Immature natural killer cell (primary cell): ENCODE data around the gene SLC25A22. TPM values are rescaled to one million over a fixed set of nuclear protein-coding genes. Genes with fewer than 3 reads are reported as not detected.

ENCODE experiments used
- DNase-seq, 3 donors: peaks; one replicate each; pipeline ENCODE4 v3.0.0; 2022; ENCODE audit warnings: mixed read lengths in 1 of 3
- H3K27ac Mint-ChIP-seq, 6 donors: one replicate each; pipeline ENCODE4 v1.8.0; 2020; ENCODE audit warnings: mixed read lengths in 6 of 6, mild to moderate bottlenecking in 5 of 6, inconsistent platforms in 4 of 6, moderate library complexity in 3 of 6
- H3K27me3 Mint-ChIP-seq, 3 donors: one replicate each; pipeline ENCODE4 v1.8.0; 2020 to 2021; ENCODE audit warnings: low read depth in 3 of 3, mild to moderate bottlenecking in 3 of 3, mixed read lengths in 3 of 3, moderate library complexity in 3 of 3, inconsistent platforms in 1 of 3
- H3K36me3 Mint-ChIP-seq, 3 donors: one replicate each; pipeline ENCODE4 v1.8.0; 2020; ENCODE audit warnings: mixed read lengths in 3 of 3, inconsistent platforms in 2 of 3, mild to moderate bottlenecking in 2 of 3
- H3K4me1 Mint-ChIP-seq, 2 donors: one replicate each; pipeline ENCODE4 v1.8.0; 2020; ENCODE audit warnings: inconsistent platforms in 2 of 2, mild to moderate bottlenecking in 2 of 2, mixed read lengths in 2 of 2, moderate library complexity in 1 of 2
- H3K4me3 Mint-ChIP-seq, 5 donors: one replicate each; pipeline ENCODE4 v1.8.0; 2020; ENCODE audit warnings: mild to moderate bottlenecking in 5 of 5, mixed read lengths in 5 of 5, inconsistent platforms in 3 of 5, moderate library complexity in 3 of 5
- H3K9me3 Mint-ChIP-seq, 6 donors: one replicate each; pipeline ENCODE4 v1.8.0; 2020; ENCODE audit warnings: mild to moderate bottlenecking in 6 of 6, mixed read lengths in 6 of 6, inconsistent platforms in 4 of 6, moderate library complexity in 3 of 6
- polyA plus RNA-seq, 3 donors: library from polyadenylated mRNA; unstranded; fragments of 300-500 nt; fragmentation: Illumina TruSeq; gene quantifications; one replicate each; pipeline ENCODE4 v1.2.3, GENCODE V29; 2021

Gene SLC25A22
- polyA plus RNA-seq, result 10 to 100 TPM in 1 of 3 donors, 1 to 10 TPM in 2; 5.2 to 14.9 (median 7.7) TPM

DNA sequence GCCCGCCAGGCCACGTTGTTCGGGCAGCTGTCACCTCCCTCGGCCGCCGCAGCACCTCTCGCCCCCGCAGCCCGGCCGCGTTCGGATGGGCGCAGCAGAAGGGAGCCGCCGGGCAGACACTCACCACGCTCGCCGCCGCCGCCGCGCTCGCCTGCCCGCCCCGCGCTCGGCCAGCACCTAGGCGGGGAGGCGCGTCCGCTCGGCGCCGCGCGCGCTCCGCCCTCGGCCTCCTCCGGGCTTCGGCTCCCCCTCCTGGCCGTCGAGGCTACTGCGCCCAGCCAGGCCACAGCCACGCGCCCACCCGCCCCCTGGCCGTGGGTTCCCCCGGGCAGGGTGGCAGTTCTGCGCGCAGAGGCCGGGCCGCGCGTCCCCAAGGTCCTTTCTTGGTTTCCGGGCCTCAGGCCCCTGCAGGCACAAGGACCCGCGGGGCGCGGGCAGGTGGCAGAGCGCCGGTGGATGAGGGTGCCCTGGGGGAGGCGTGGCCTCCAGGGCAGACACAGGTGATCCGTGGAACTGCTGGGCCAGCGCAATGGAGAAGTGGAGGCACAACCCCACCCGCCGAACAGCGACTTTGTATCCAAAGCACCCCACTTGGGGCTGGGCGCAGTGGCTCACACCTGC is at the start of gene SLC25A22:
SLC25A22 (minus strand) TSS at position 189 of the 621 bp plus-strand sequence. CDS start 3,275 bp downstream, outside the sequence.
- Mint-ChIP-seq H3K36me3 (no peaks in the 10 kb centered on the region), H3K27ac (peak within 1 kb of the TSS; percentile 92 to 97 (median 94)), H3K4me1 (peaks cover 10 to 15% of the 10 kb centered on the region in 2 donors), H3K27me3 (peaks cover 0 to 5% (median 5%) of the 10 kb centered on the region in 3 donors), H3K4me3 (peak within 1 kb of the TSS; percentile 90 to 95 (median 92)), H3K9me3 (no peaks in the 10 kb centered on the region)
- DNase-seq, result peak; percentile 87 to 89 (median 88)

GRCh38 chr11:847876-848275 is 49.8 kb upstream of the SLC25A22 start:
- Mint-ChIP-seq H3K9me3 (peaks cover 0 to 1% (median 0%) of the 10 kb centered on the region in 6 donors), H3K4me3 (no peak overlapping the region), H3K27ac (no peak overlapping the region), H3K36me3 (no peaks in the 10 kb centered on the region), H3K27me3 (peaks cover 0 to 10% (median 7%) of the 10 kb centered on the region in 3 donors), H3K4me1 (peaks cover 5 to 13% of the 10 kb centered on the region in 2 donors)
- DNase-seq, result no peak

- H3K4me1 Mint-ChIP-seq, result peaks cover 5 to 13% of the 10 kb centered on the region in 2 donors
- no peak overlapping the region for H3K4me3 Mint-ChIP-seq
- DNase-seq, result no peak
These were observed 48.5 kb upstream of the SLC25A22 start for GRCh38 chr11:846496-847098.

DNA sequence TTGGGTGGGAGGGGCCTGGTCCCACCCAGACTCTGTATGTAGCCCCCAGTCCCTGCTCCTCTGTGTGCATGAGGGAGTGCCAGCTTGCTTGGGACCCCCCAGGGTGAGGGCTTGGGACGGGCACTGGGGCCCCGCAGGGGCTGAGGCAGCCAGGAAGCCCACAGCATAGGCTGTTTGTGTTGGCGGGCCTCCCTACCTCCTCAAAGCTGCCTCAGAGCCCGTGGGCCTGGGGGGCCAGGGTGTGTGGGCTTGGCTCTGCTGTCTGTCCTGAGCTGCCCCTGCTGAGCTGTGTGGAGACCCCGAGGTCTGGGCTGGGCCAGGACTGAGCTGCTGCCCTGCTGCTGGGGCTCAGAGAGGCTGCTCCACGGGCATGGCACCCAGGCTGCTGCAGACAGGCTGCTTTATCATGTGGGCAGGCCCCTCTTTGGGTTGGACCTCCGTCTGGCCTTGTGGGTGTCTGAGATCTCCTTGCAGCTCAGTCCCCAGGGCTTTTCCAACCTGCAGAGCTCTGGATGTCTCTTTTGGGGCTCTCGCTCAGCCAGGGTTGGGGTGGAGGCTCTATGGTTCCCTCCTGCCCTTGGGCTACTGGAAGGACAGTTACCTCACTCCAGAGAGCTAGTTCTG is 47.9 kb upstream of the SLC25A22 start:
- DNase-seq, result no peak
- H3K36me3 Mint-ChIP-seq, result no peaks in the 10 kb centered on the region
- peaks cover 8 to 18% of the 10 kb centered on the region in 2 donors for H3K4me1 Mint-ChIP-seq
- no peak overlapping the region for H3K4me3 Mint-ChIP-seq
- no peaks in the 10 kb centered on the region for H3K9me3 Mint-ChIP-seq
- no peak overlapping the region for H3K27ac Mint-ChIP-seq
- H3K27me3 Mint-ChIP-seq, result peaks cover 1 to 8% (median 7%) of the 10 kb centered on the region in 3 donors

More at GRCh38 chr11:846496-847098, 48.5 kb upstream of the SLC25A22 start:
- H3K27ac Mint-ChIP-seq, result peak overlapping the region in 1 of 6 donors; percentile 65
- H3K9me3 Mint-ChIP-seq, result no peaks in the 10 kb centered on the region
- H3K36me3 Mint-ChIP-seq, result no peaks in the 10 kb centered on the region
- peaks cover 1 to 8% (median 7%) of the 10 kb centered on the region in 3 donors for H3K27me3 Mint-ChIP-seq

DNA sequence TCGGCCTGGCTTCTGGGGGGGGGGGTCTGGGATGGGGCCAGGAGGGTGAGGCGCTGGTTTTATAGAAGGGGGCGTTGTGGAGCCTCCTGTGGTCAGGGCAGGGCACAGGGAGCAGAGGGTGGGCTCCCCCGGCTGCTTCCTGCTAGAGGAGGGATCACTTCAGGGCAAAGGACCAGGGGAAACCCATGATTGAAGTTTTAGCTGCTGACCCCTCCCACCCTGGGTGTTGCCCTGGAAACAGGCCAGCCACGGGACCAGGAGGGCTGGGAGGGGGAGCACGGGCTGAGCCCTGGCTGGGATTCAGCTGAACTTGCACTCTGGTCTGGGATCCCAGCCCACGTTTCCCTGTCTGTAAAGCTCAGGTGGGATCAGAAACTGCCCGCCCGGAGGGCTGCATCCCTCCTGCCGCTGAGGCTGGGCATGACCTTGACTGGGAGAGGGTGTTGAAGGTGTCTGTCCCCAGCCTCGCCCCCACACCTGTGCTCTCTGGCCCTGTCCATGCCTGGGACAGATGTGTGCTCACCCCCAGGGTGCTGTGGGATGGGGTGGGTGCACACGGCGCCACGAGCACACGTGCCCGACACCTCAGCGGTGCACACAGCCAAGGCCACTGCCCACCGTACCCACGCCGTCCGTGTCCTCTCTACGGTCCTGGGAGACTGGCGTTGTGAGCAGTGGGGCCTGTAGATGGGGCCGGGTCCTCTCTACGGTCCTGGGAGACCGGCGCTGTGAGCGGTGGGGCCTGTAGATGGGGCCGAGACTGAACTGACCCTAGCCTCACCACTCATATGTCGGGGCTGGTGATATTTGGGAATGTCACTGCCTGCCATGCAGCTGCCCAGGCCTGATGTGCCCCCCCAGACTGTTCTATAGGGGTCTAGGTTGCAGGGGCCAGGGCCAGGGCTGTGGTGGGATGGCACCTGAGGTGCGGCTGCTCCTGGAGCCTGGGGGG is 46.9 kb upstream of the SLC25A22 start:
- peaks cover 18 to 28% of the 10 kb centered on the region in 2 donors for H3K4me1 Mint-ChIP-seq
- H3K27ac Mint-ChIP-seq, result peak overlapping the region in 1 of 6 donors; percentile 45
- H3K9me3 Mint-ChIP-seq, result no peaks in the 10 kb centered on the region
- H3K36me3 Mint-ChIP-seq, result no peaks in the 10 kb centered on the region
- H3K27me3 Mint-ChIP-seq, result peaks cover 1 to 8% (median 7%) of the 10 kb centered on the region in 3 donors
- DNase-seq, result no peak
- peak overlapping the region in 3 of 5 donors; percentile 17 to 42 (median 21) for H3K4me3 Mint-ChIP-seq

GRCh38 chr11:843818-844692 is 46.0 kb upstream of the SLC25A22 start:
- DNase-seq, result peak in 2 of 3 donors; percentile 39 to 46

DNA sequence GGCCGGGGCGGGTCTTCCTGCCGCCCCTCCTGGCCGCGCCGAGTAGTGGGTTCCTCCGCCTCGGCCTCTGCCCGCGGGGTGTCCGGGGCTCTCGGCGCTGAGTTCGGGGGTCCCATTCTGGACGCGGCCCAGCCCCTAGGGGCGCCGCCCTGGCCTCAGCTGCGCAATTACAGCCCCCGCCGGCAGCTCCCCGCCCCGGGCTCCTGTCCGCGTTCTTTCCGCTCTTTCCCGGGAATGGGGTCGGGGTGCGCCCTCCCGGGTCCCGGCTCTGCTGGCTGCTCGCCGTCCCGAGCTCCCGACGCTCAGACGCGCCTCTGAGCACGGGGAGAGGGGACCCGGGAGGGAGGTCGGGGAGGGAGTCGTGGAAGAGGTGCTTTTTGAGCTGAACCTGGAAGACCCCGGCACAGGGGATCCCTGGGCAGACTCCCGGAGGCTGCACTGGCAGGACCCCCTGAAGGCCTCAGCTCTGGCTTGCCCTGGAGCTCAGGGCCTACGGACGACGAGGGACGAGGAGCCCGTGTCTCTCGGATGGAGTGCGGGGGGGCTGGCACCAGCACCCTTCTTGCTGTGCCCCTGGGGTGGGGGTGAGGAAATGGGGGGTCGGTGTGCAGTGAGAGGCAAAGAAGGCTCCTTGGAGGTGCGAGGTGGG is 45.1 kb upstream of the SLC25A22 start:
- DNase-seq, result no peak
- Mint-ChIP-seq H3K4me3 (peak overlapping the region; percentile 68 to 84 (median 78)), H3K4me1 (peaks cover 19 to 28% of the 10 kb centered on the region in 2 donors), H3K27ac (peak overlapping the region in 4 of 6 donors; percentile 35 to 79 (median 66)), H3K36me3 (no peaks in the 10 kb centered on the region), H3K9me3 (no peaks in the 10 kb centered on the region), H3K27me3 (peaks cover 3 to 8% (median 7%) of the 10 kb centered on the region in 3 donors)

More at GRCh38 chr11:843818-844692, 46.0 kb upstream of the SLC25A22 start:
- Mint-ChIP-seq H3K9me3 (no peaks in the 10 kb centered on the region), H3K4me3 (peak overlapping the region; percentile 68 to 84 (median 78)), H3K27me3 (peaks cover 3 to 8% (median 7%) of the 10 kb centered on the region in 3 donors), H3K4me1 (peaks cover 18 to 29% of the 10 kb centered on the region in 2 donors), H3K36me3 (no peaks in the 10 kb centered on the region), H3K27ac (peak overlapping the region in 4 of 6 donors; percentile 35 to 79 (median 66))

DNA sequence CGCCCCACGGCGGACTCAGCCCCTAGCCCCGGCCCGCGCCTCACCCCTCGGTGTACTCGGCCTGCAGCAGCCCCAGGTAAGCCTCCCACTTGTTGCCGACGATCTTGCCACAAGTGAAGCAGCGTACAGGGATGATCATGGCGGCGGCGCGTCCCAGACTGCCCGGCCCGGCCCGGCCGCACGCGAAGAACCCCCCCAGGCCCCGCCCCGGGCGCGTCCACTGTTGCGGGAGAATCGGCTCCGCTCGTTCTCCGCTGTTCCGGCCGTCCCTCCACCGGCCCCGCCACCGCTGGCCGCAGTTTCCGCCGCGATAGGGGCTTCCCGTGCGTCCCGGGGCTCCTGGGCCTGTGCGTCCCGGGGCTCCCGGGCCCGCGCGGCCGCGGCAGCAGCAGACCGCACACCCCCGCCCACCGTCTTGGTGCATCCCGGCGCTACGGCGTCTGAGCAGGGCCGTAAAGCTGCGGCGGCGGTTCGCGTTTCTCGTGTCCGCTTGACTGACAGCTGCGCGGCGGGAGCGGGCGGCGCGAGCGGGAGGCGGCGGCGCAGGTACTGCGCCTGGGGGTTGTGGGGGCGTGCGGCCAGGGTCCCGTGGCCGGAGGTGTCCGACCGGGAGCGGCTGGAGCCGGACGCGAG is 44.4 kb upstream of the SLC25A22 start, which contains the start of the genes POLR2L and TSPAN4:
POLR2L (minus strand) TSS at position 160 of the 633 bp plus-strand sequence; CDS start at position 139, 21 bp downstream.
TSPAN4 (plus strand) TSS at position 483 of the 633 bp plus-strand sequence. CDS start 7,453 bp downstream, outside the sequence.
- DNase-seq, result peak; percentile 86 to 87 (median 87)
- H3K27me3 Mint-ChIP-seq, result peaks cover 3 to 8% (median 7%) of the 10 kb centered on the region in 3 donors
- H3K4me1 Mint-ChIP-seq, result peaks cover 27 to 36% of the 10 kb centered on the region in 2 donors
- no peaks in the 10 kb centered on the region for H3K9me3 Mint-ChIP-seq
- H3K36me3 Mint-ChIP-seq, result no peaks in the 10 kb centered on the region
- peak within 1 kb of the TSS; percentile 55 to 82 (median 68) for H3K27ac Mint-ChIP-seq
- H3K4me3 Mint-ChIP-seq, result peak within 1 kb of the TSS; percentile 85 to 89 (median 87)

DNA sequence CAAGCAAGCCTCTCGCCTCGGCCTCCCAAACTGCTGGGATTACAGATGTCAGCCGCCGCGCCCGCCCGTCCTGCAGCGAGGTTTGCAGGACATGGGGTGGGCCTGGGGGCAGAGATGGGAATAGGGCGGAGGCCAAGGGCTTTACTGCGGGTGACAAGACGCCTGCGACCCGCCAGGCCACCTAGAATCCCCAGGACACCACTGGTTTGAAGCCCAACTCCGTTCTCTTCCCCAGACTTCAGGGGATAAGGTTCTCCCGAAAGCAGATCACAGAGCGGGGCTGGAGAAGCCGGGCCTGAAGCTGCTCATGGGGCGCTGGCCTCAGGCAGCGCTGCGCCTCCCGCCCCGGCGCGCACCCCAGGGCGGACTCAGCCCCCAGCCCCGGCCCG is 43.9 kb upstream of the SLC25A22 start:
- Mint-ChIP-seq H3K4me3 (peak overlapping the region; percentile 85 to 89 (median 87)), H3K36me3 (no peaks in the 10 kb centered on the region), H3K4me1 (peaks cover 30 to 40% of the 10 kb centered on the region in 2 donors), H3K27ac (peak overlapping the region in 5 of 6 donors; percentile 60 to 82 (median 64)), H3K9me3 (no peaks in the 10 kb centered on the region), H3K27me3 (peaks cover 3 to 8% (median 7%) of the 10 kb centered on the region in 3 donors)
- no peak for DNase-seq

DNA sequence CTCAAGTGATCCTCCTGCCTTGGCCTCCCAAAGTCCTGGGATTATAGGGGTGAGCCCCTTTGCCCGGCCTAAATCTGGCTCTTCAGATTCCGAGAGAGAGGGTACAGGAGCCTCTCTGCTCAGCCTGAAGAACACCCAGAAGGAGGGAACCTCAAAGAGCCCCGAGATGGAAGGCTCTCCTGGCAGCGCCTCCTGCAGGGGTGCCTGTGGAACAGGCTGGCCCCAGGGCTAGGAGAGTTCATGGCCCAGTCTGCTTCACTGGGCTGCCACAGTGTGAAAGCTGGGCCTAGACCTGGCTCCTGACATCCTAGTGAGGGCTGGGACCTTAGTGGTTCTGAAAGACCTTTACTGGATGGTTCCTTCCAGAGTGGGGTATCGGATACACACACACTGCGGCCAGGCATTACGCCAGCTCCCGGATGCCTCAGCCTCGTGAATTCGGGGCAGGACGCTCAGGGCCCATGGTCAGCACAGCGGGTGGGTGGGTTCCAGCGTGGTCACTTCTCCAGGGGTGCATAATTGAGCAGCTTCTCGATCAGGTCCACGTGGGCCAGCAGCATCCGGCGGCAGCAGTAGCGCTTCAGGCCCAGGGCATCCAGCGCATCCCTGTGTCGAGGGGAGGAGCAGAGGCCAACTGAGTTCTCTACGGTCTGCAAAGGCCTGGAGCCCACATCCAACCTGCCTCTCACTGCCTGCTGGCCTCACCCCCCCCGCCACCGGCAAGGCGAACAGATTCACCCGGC is 42.0 kb upstream of the SLC25A22 start:
- Mint-ChIP-seq H3K9me3 (no peaks in the 10 kb centered on the region), H3K4me3 (peak overlapping the region; percentile 67 to 87 (median 69)), H3K4me1 (peaks cover 30 to 41% of the 10 kb centered on the region in 2 donors), H3K27me3 (peaks cover 6 to 8% (median 7%) of the 10 kb centered on the region in 3 donors), H3K27ac (peak overlapping the region in 2 of 6 donors; percentile 51 to 80), H3K36me3 (no peaks in the 10 kb centered on the region)
- no peak for DNase-seq

- peak overlapping the region in 1 of 5 donors; percentile 27 for H3K4me3 Mint-ChIP-seq
- peaks cover 6 to 7% (median 7%) of the 10 kb centered on the region in 3 donors for H3K27me3 Mint-ChIP-seq
- H3K36me3 Mint-ChIP-seq, result no peaks in the 10 kb centered on the region
- H3K9me3 Mint-ChIP-seq, result no peaks in the 10 kb centered on the region
- H3K4me1 Mint-ChIP-seq, result peaks cover 30 to 42% of the 10 kb centered on the region in 2 donors
- DNase-seq, result no peak
- no peak overlapping the region for H3K27ac Mint-ChIP-seq
These were observed 41.2 kb upstream of the SLC25A22 start for GRCh38 chr11:839280-839623.
